ENCODE results near the gene FBXW2.

The FBXW2 gene

DNA sequence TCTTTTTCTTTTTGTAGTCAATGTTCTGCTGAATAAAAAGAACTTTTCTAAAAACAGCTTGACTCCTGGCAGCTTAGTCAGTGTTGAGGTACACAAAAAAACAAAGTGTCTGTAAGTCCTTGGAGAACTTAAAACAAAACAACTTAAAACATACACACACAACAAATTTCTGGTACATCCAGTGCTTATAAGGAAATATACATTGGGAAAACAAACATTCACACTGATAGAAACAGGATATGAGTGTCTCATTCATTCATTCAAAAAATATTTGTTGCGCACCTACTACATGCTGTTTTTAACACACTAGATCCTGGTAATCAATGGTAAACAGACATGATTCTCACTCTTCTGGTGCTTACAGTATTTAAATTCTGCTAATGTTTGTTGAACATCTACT is 51.5 kb downstream of the FBXW2 start:
- peaks cover 72 to 73% of the 10 kb centered on the region in 2 experiments for H3K4me1 ChIP-seq (ENCODE audit: control insufficient read depth in 1 of 2, insufficient read depth in 1 of 2, low read depth in 1 of 2, low read length in 1 of 2)
- TF ChIP-seq, protein P1, sequence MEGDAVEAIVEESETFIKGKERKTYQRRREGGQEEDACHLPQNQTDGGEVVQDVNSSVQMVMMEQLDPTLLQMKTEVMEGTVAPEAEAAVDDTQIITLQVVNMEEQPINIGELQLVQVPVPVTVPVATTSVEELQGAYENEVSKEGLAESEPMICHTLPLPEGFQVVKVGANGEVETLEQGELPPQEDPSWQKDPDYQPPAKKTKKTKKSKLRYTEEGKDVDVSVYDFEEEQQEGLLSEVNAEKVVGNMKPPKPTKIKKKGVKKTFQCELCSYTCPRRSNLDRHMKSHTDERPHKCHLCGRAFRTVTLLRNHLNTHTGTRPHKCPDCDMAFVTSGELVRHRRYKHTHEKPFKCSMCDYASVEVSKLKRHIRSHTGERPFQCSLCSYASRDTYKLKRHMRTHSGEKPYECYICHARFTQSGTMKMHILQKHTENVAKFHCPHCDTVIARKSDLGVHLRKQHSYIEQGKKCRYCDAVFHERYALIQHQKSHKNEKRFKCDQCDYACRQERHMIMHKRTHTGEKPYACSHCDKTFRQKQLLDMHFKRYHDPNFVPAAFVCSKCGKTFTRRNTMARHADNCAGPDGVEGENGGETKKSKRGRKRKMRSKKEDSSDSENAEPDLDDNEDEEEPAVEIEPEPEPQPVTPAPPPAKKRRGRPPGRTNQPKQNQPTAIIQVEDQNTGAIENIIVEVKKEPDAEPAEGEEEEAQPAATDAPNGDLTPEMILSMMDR (IDR thresholded peaks at IDR 0.05), result no peak
- peak overlapping the region in 1 of 2 experiments; percentile 2 for H3K4me3 ChIP-seq (ENCODE audit: low read depth in 1 of 2, low read length in 1 of 2)
- peak overlapping the region; percentile 94 for H3K27ac ChIP-seq
- no peaks in the 10 kb centered on the region for H3K9me3 ChIP-seq
- no peaks in the 10 kb centered on the region for H3K27me3 ChIP-seq
- H3K36me3 ChIP-seq, result no peaks in the 10 kb centered on the region

DNA sequence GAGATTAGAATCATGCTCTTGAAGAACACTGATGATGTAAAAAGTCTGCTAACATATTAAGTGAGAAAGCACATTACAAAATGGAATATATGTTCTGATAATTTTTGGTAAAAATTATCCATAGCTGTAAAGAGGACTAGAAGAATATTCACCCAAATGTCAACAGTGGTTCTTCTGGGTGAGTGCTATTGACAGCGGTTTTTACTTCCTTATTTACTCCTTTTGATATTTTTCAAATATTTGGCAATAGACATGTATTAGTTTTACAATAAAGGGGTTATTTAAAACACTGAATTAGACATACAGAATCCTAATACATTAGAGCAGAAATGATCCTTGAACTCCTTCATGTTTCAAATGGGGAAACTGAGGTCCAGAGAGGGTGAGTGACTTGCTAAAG is 52.0 kb downstream of the FBXW2 start:
- TF ChIP-seq, protein P1 (IDR thresholded peaks at IDR 0.05), result no peak
- Histone ChIP-seq H3K27me3 (no peaks in the 10 kb centered on the region), H3K27ac (peak overlapping the region; percentile 94)

DNA sequence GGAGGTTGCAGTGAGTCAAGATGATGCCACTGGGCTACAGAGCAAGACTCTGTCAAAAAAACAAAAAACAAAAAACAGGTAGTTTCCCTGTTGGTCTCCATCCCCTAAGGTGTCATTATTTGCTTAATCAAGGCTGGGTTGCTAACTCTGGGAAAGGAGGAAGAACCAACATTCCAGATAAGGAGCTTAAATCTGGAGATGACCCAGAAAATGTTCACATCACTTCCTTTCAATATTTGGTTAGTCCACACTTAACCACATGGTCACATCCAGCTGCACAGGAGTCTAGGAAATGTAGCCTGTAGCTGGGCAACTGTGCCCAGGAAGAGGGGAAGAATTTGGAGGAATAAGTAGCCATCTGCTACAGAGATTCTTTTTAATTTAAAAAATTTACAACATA is 53.1 kb downstream of the FBXW2 start:
- H3K27me3 ChIP-seq, result no peaks in the 10 kb centered on the region
- no peaks in the 10 kb centered on the region for H3K9me3 ChIP-seq
- peak overlapping the region in 1 of 2 experiments; percentile 21 for H3K4me3 ChIP-seq (ENCODE audit: low read depth in 1 of 2, low read length in 1 of 2)
- TF ChIP-seq, protein P1 (IDR thresholded peaks at IDR 0.05), result no peak
- H3K36me3 ChIP-seq, result no peaks in the 10 kb centered on the region
- peaks cover 88% of the 10 kb centered on the region in 2 experiments for H3K4me1 ChIP-seq (ENCODE audit: control insufficient read depth in 1 of 2, insufficient read depth in 1 of 2, low read depth in 1 of 2, low read length in 1 of 2)
- H3K27ac ChIP-seq, result peak overlapping the region; percentile 94

More for the DNA sequence above, 52.0 kb downstream of the FBXW2 start:
- H3K9me3 ChIP-seq, result no peaks in the 10 kb centered on the region
- peaks cover 77 to 78% of the 10 kb centered on the region in 2 experiments for H3K4me1 ChIP-seq (ENCODE audit: control insufficient read depth in 1 of 2, insufficient read depth in 1 of 2, low read depth in 1 of 2, low read length in 1 of 2)
- no peaks in the 10 kb centered on the region for H3K36me3 ChIP-seq
- no peak overlapping the region for H3K4me3 ChIP-seq (ENCODE audit: low read depth in 1 of 2, low read length in 1 of 2)

DNA sequence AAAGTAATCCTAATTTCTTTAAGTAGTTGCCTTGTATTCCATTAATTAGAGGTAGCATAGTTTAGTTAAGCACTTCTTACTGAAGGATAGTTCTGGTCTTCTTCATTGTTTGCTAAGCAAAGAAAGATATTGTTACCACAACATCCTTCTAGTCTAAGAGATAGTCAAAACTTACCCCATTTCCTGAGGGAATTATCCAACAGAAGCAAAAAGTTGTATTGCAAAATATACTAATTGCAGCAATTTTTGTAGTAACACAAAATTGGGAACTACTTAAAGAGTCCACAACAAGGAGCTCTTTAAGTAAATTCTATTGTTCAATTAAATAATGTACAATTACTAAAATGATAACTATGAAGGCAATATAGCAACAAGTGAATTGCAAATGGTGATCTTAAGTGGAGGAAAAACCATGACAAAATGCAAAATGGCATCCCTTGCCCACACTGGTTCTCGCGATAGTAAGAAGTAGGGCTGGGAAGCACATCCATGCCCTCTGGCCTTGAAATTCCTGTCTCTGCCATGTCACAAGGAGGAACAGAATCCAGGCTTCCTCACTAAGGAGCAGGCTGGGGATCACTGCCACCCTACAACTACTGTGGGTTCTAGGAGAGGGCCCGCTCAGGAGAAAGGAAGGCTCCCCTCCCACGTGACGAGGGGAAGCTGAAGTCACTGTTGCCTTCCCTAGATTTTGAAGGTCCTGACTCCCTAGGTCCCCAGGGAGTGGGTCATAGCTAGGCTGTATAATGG is 55.6 kb downstream of the FBXW2 start:
- Histone ChIP-seq H3K4me1 (ENCODE audit: control insufficient read depth in 1 of 2, insufficient read depth in 1 of 2, low read depth in 1 of 2, low read length in 1 of 2) (peaks cover 97 to 100% of the 10 kb centered on the region in 2 experiments), H3K4me3 (ENCODE audit: low read depth in 1 of 2, low read length in 1 of 2) (peak overlapping the region; percentile 15 to 51), H3K27me3 (no peaks in the 10 kb centered on the region), H3K36me3 (no peaks in the 10 kb centered on the region), H3K9me3 (no peaks in the 10 kb centered on the region), H3K27ac (peak overlapping the region; percentile 94)
- TF ChIP-seq, protein P1 (IDR thresholded peaks at IDR 0.05), result no peak

DNA sequence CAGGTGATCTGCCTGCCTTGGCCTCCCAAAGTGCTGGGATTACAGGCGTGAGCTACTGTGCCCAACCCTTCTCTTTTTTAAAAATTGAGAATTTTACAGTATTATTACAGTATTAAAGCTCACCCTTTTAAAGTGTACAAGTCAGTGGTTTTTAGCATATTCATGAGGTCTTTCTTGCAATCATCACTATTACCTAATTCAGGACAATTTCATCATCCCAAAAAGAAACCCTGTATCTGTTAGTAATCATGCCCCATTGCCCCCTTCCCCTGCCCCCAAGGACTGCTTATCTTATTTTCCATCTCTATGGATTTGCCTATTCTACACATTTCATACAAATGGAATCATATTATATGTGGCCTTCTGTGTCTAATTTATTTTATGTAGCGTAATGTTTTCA is 56.3 kb downstream of the FBXW2 start:
- TF ChIP-seq, protein P1 (IDR thresholded peaks at IDR 0.05), result no peak
- H3K4me1 ChIP-seq (ENCODE audit: control insufficient read depth in 1 of 2, insufficient read depth in 1 of 2, low read depth in 1 of 2, low read length in 1 of 2), result peaks cover 99 to 100% of the 10 kb centered on the region in 2 experiments

More for the DNA sequence above, 56.3 kb downstream of the FBXW2 start:
- Histone ChIP-seq H3K27ac (peak overlapping the region; percentile 94), H3K27me3 (no peaks in the 10 kb centered on the region), H3K36me3 (no peaks in the 10 kb centered on the region), H3K4me3 (ENCODE audit: low read depth in 1 of 2, low read length in 1 of 2) (peak overlapping the region; percentile 41 to 51), H3K9me3 (no peaks in the 10 kb centered on the region)

Data from neutrophil (primary cell).